Transverse colon (tissue), 4 donors: ENCODE data around the gene CXorf58.

Source experiments
- POLR2A ChIP-seq: fragments of 450-650 bp; IDR thresholded peaks from one replicate; pipeline ENCODE4 v1.6.1; 2016; ENCODE audit warnings: antibody characterized with exemption, mild to moderate bottlenecking, moderate library complexity
- POLR2AphosphoS5 ChIP-seq, 3 donors: sonication (generic); formaldehyde crosslinking; IDR thresholded peaks; one replicate each; pipeline ENCODE4 v1.6.1; 2016; ENCODE audit warnings: antibody characterized with exemption in 3 of 3
- TF ChIP-seq, protein P1 (sequence below), 5 experiments: fragments of 200-600 bp in 3 of 5; fragments of 450-650 bp in 2 of 5; sonication (generic) in 3 of 5; IDR thresholded peaks; 1 replicate in 2 of 5; 2 replicates in 3 of 5; pipeline ENCODE4 v1.5.1; 2016 to 2017; ENCODE audit warnings: antibody characterized with exemption in 5 of 5, inconsistent platforms in 3 of 5, mild to moderate bottlenecking in 2 of 5, moderate library complexity in 1 of 5

DNA sequence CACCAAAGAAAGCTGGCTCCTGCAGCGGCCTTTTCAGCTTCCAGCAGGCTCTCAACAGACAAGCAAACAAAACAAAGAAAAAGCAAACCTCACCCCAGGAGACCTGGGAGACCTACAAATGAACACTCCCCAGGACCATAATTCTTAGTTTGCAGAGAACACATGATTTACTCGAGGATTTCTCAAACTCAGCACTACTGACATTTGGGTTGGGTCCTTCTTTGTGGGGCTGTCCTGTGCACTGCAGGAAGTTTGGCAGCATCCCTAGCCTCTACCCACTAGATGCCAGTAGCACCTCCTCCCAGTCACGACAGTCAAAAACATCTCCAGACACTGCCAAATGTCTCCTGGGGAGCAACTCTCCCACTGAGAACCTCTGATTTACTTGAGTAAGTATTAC is 22.0 kb upstream of the CXorf58 start:
- TF ChIP-seq POLR2AphosphoS5 (IDR thresholded peaks at IDR 0.05) (no peak), POLR2A (no peak)
- TF ChIP-seq, protein P1, sequence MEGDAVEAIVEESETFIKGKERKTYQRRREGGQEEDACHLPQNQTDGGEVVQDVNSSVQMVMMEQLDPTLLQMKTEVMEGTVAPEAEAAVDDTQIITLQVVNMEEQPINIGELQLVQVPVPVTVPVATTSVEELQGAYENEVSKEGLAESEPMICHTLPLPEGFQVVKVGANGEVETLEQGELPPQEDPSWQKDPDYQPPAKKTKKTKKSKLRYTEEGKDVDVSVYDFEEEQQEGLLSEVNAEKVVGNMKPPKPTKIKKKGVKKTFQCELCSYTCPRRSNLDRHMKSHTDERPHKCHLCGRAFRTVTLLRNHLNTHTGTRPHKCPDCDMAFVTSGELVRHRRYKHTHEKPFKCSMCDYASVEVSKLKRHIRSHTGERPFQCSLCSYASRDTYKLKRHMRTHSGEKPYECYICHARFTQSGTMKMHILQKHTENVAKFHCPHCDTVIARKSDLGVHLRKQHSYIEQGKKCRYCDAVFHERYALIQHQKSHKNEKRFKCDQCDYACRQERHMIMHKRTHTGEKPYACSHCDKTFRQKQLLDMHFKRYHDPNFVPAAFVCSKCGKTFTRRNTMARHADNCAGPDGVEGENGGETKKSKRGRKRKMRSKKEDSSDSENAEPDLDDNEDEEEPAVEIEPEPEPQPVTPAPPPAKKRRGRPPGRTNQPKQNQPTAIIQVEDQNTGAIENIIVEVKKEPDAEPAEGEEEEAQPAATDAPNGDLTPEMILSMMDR (IDR thresholded peaks at IDR 0.05): no peak
